ENCODE data around the gene CABP4. TPM values are rescaled to one million over a fixed set of nuclear protein-coding genes. Genes with fewer than 3 reads are reported as not detected.

Gene CABP4
- total and polyA plus RNA-seq, 2 donors (not counting 3 experiments of a cell fraction or from before 2014, with no cell fraction given): 2.4 to 5.0 TPM

- no peaks in the 10 kb centered on the region for H3K9me1 ChIP-seq (replicated peaks; ENCODE audit: control insufficient read depth, extremely low read depth, insufficient read depth, low read length)
- ChIA-PET POLR2A (no interaction called here), CTCF (no interaction called here)
- peaks cover 10% of the 10 kb centered on the region for H3K79me2 ChIP-seq (ENCODE audit: control insufficient read depth, insufficient read depth, low read length)
- no peak overlapping the region for H3K4me2 ChIP-seq (ENCODE audit: insufficient read depth, low read length)
- FAIRE-seq (no peak), DNase-seq (ENCODE audit: low read depth, low spot score) (no peak)
- no peaks in the 10 kb centered on the region for H3K4me1 ChIP-seq (ENCODE audit: control insufficient read depth, extremely low read depth, insufficient read depth, low read length)
- no peak overlapping the region for H3K9ac ChIP-seq (replicated peaks; ENCODE audit: extremely low read depth, insufficient read depth, low read length)
- no peaks in the 10 kb centered on the region for H3K9me3 ChIP-seq (replicated peaks; ENCODE audit: control insufficient read depth, insufficient read depth, low read length)
- dilution Hi-C loops (cut with MboI; ENCODE audit: extremely low pct_ligation_motif_present, low sequenced_read_pairs) (no loop called here), intact Hi-C loops (cut with micrococcal nuclease) (no loop called here)
- no peak overlapping the region for H3K27ac ChIP-seq (ENCODE audit: insufficient read depth, low read depth, low read length)
- no peak overlapping the region for H2AFZ ChIP-seq (ENCODE audit: low read depth, low read length)
- peaks cover 0 to 35% of the 10 kb centered on the region in 2 experiments for H3K36me3 ChIP-seq (ENCODE audit: control insufficient read depth in 2 of 2, extremely low read depth in 1 of 2, insufficient read depth in 2 of 2, low read length in 2 of 2)
- no peaks in the 10 kb centered on the region for H3K27me3 ChIP-seq (ENCODE audit: control insufficient read depth in 2 of 2, insufficient read depth in 2 of 2, low read length in 2 of 2)
- BruUV-seq (replicated peaks): no TSS peak
- no peak for TF ChIP-seq POLR2AphosphoS5 (IDR thresholded peaks at IDR 0.05; ENCODE audit: insufficient read depth, low read depth, low read length)
- no peak overlapping the region for H3K4me3 ChIP-seq (replicated peaks in 1 of 3; ENCODE audit: insufficient read depth in 1 of 3, low read depth in 1 of 3, low read length in 3 of 3)
- no peaks in the 10 kb centered on the region for H4K20me1 ChIP-seq (replicated peaks; ENCODE audit: control insufficient read depth, extremely low read depth, insufficient read depth, low read length)
Measured at GRCh38 chr11:67432655-67433349, 22.4 kb upstream of the CABP4 start.

GRCh38 chr11:67433536-67434394 is 21.4 kb upstream of the CABP4 start:
- FAIRE-seq (no peak), DNase-seq (ENCODE audit: low read depth, low spot score) (no peak)
- CTCF ChIA-PET: no interaction called here
- TF ChIP-seq FOS (IDR thresholded peaks at IDR 0.05; ENCODE audit: borderline replicate concordance, insufficient read depth, low read length) (no peak), MYC (IDR thresholded peaks at IDR 0.05; ENCODE audit: low read depth, low read length) (no peak), GATA2 (IDR thresholded peaks at IDR 0.05; ENCODE audit: insufficient read depth, insufficient read length, low read depth, low read length) (no peak), JUN (IDR thresholded peaks at IDR 0.05; ENCODE audit: borderline replicate concordance, insufficient read depth, insufficient read length, low read depth) (no peak), CTCF (IDR thresholded peaks at IDR 0.05; ENCODE audit: extremely low read depth in 1 of 2, insufficient read depth in 1 of 2, low read depth in 1 of 2, low read length in 2 of 2) (no peak), MAX (IDR thresholded peaks at IDR 0.05; ENCODE audit: insufficient read depth, insufficient read length) (no peak), EZH2 (IDR thresholded peaks at IDR 0.05; ENCODE audit: borderline replicate concordance, low read depth, low read length, severe bottlenecking) (no peak), POLR2AphosphoS5 (IDR thresholded peaks at IDR 0.05; ENCODE audit: insufficient read depth, low read depth, low read length) (no peak), POLR2A (IDR thresholded peaks at IDR 0.05; ENCODE audit: low read depth, low read length) (no peak)
- H2AFZ ChIP-seq (ENCODE audit: low read depth, low read length): no peak overlapping the region
- intact Hi-C loops (cut with micrococcal nuclease): no loop called here
- BruUV-seq (replicated peaks): no TSS peak
- H3K4me2 ChIP-seq (ENCODE audit: insufficient read depth, low read length): no peak overlapping the region
- no peaks in the 10 kb centered on the region for H3K27me3 ChIP-seq (ENCODE audit: control insufficient read depth in 2 of 2, insufficient read depth in 2 of 2, low read length in 2 of 2)
- peaks cover 0 to 35% of the 10 kb centered on the region in 2 experiments for H3K36me3 ChIP-seq (ENCODE audit: control insufficient read depth in 2 of 2, extremely low read depth in 1 of 2, insufficient read depth in 2 of 2, low read length in 2 of 2)
- H3K9me3 ChIP-seq (replicated peaks; ENCODE audit: control insufficient read depth, insufficient read depth, low read length): no peaks in the 10 kb centered on the region
- H3K9ac ChIP-seq (replicated peaks; ENCODE audit: extremely low read depth, insufficient read depth, low read length): no peak overlapping the region
- dilution Hi-C loops (cut with MboI; ENCODE audit: extremely low pct_ligation_motif_present, low sequenced_read_pairs): no loop called here
- no peaks in the 10 kb centered on the region for H4K20me1 ChIP-seq (replicated peaks; ENCODE audit: control insufficient read depth, extremely low read depth, insufficient read depth, low read length)
- no peak overlapping the region for H3K27ac ChIP-seq (ENCODE audit: insufficient read depth, low read depth, low read length)
- H3K4me1 ChIP-seq (ENCODE audit: control insufficient read depth, extremely low read depth, insufficient read depth, low read length): no peaks in the 10 kb centered on the region
- H3K79me2 ChIP-seq (ENCODE audit: control insufficient read depth, insufficient read depth, low read length): peaks cover 7% of the 10 kb centered on the region
- no peaks in the 10 kb centered on the region for H3K9me1 ChIP-seq (replicated peaks; ENCODE audit: control insufficient read depth, extremely low read depth, insufficient read depth, low read length)
- POLR2A ChIA-PET: no interaction called here
- no peak overlapping the region for H3K4me3 ChIP-seq (replicated peaks in 1 of 3; ENCODE audit: insufficient read depth in 1 of 3, low read depth in 1 of 3, low read length in 3 of 3)
